PC-3 (cell line): ENCODE measurements around the gene MTIF3. TPM values are rescaled to one million over a fixed set of nuclear protein-coding genes. Genes with fewer than 3 reads are reported as not detected.

Experiments
- ATAC-seq: fragments of 200-7000 bp; cut with Tn5 transposase; 2 replicates; pipeline ENCODE4 v1.9.1; 2020; ENCODE audit warnings: mild to moderate bottlenecking, moderate library complexity
- BruUV-seq: library from RNA; stranded (reverse); fragments of 400-500 nt; replicated peaks from 2 replicates; lab custom pipeline; 2021; lab: Mats Ljungman, UMichigan
- CTCF ChIA-PET: fragments of 300-600 bp; sonication (Branson Sonifier 250); formaldehyde crosslinking; loops from one replicate; lab custom pipeline; 2022; ENCODE audit warnings: antibody characterized with exemption; lab: Charles Lee
- POLR2A ChIA-PET: fragments of 300-600 bp; sonication (Branson Sonifier 250); formaldehyde crosslinking; loops from one replicate; lab custom pipeline; 2022; ENCODE audit warnings: antibody characterized with exemption; ENCODE audit not compliant: unreplicated experiment; lab: Charles Lee
- DNase-seq: peaks from one replicate; pipeline ENCODE4 v3.0.0-alpha.2; 2015
- H2AFZ ChIP-seq: fragments of 300-600 bp; sonication (generic); 2 replicates; pipeline ENCODE4 v1.6.0; 2016; ENCODE audit warnings: antibody characterized with exemption, low read length
- H3F3A ChIP-seq: fragments of 300-600 bp; sonication (generic); one replicate; pipeline ENCODE4 v1.6.0; 2017; ENCODE audit warnings: antibody characterized with exemption, low read length, control low read depth, mild to moderate bottlenecking; ENCODE audit not compliant: unreplicated experiment
- H3K27ac ChIP-seq: fragments of 300-600 bp; sonication (generic); 2 replicates; pipeline ENCODE4 v1.5.1; 2016; ENCODE audit warnings: mild to moderate bottlenecking, low read length
- H3K27me3 ChIP-seq: fragments of 300-600 bp; sonication (generic); 2 replicates; pipeline ENCODE4 v1.6.1; 2016; ENCODE audit warnings: low read length, mixed read lengths
- H3K36me3 ChIP-seq: fragments of 300-600 bp; sonication (generic); 2 replicates; pipeline ENCODE4 v1.6.1; 2016; ENCODE audit warnings: low read depth, mixed run types, low read length, mixed read lengths
- H3K4me1 ChIP-seq: fragments of 300-600 bp; sonication (generic); 2 replicates; pipeline ENCODE4 v1.5.1; 2016; ENCODE audit warnings: low read length; ENCODE audit not compliant: insufficient read depth
- H3K4me2 ChIP-seq: fragments of 300-600 bp; sonication (generic); 2 replicates; pipeline ENCODE4 v1.6.0; 2016; ENCODE audit warnings: low read length
- H3K4me3 ChIP-seq: fragments of 300-600 bp; sonication (generic); 2 replicates; pipeline ENCODE4 v1.5.1; 2016; ENCODE audit warnings: mild to moderate bottlenecking, low read length, mixed read lengths
- H3K79me2 ChIP-seq: fragments of 300-600 bp; sonication (generic); 2 replicates; pipeline ENCODE4 v1.6.1; 2017; ENCODE audit warnings: low read length, mixed read lengths
- H3K9ac ChIP-seq: fragments of 300-600 bp; sonication (generic); 2 replicates; pipeline ENCODE4 v1.6.0; 2016; ENCODE audit warnings: mild to moderate bottlenecking, low read length
- H3K9me2 ChIP-seq: fragments of 300-600 bp; sonication (generic); replicated peaks from 2 replicates; pipeline ENCODE4 v1.6.1; 2016; ENCODE audit warnings: mixed run types, low read length, mixed read lengths
- H3K9me3 ChIP-seq: fragments of 300-600 bp; sonication (generic); 2 replicates; pipeline ENCODE4 v1.6.1; 2016; ENCODE audit warnings: low read length, mixed read lengths
- H4K20me1 ChIP-seq: fragments of 300-600 bp; sonication (generic); 2 replicates; pipeline ENCODE4 v1.6.1; 2016; ENCODE audit warnings: low read length, mixed read lengths
- CTCF ChIP-seq: fragments of 300-600 bp; sonication (generic); conservative IDR thresholded peaks from 2 replicates; pipeline ENCODE4 v1.5.1; 2017; ENCODE audit warnings: antibody characterized with exemption, low read depth, mild to moderate bottlenecking, low read length
- EZH2 ChIP-seq: fragments of 300-600 bp; sonication (generic); IDR thresholded peaks from one replicate; pipeline ENCODE4 v1.6.1; 2017; ENCODE audit warnings: antibody characterized with exemption, mild to moderate bottlenecking, low read length; ENCODE audit not compliant: unreplicated experiment
- EZH2phosphoT487 ChIP-seq: fragments of 300-600 bp; sonication (generic); IDR thresholded peaks from 2 replicates; pipeline ENCODE4 v1.6.1; 2018; ENCODE audit warnings: mild to moderate bottlenecking, antibody characterized with exemption, low read length, borderline replicate concordance
- intact Hi-C: fragments of 100-400 bp; cut with micrococcal nuclease; formaldehyde crosslinking; loops from 2 replicates; pipeline ENCODE4 v1.9.0; 2023
- total RNA-seq: library from RNA; depleted of rRNA; stranded (reverse); fragments of >200 nt; gene quantifications from 2 replicates; pipeline ENCODE4 v1.2.3, GENCODE V29; 2014

MTIF3 gene
- total RNA-seq, 1 experiment from 2014 or later: 43.9 TPM

DNA sequence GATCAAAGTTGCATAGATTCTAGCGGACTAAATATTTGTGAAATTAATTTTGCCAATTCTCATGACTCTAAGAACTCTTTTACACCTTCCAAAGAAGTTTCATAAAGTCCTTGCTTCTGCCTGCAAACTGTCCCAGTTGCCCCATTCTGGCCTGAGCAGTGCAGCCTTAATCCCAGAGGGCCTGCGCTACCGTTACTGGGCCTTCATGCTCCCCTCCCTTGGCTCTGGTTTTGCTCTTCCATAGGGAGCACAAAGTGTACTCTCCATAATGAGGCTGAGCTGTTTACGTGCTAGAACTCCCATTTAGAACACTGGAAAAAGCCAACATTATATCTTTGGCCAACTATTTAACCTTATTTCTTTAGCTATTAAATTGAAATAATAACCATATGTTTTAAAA is 2.1 kb downstream of the MTIF3 start:
- Histone ChIP-seq H3K9me3 (no peaks in the 10 kb centered on the region), H4K20me1 (no peaks in the 10 kb centered on the region), H3K4me3 (no peak overlapping the region), H3K36me3 (no peaks in the 10 kb centered on the region), H3K9me2 (no peaks in the 10 kb centered on the region), H3K9ac (no peak overlapping the region), H3K27ac (no peak overlapping the region), H3K4me1 (peaks cover 16% of the 10 kb centered on the region), H3K79me2 (peaks cover 47% of the 10 kb centered on the region), H3K27me3 (no peaks in the 10 kb centered on the region), H3K4me2 (0 out of 2 replicates have a peak overlapping the region, but pooled peaks have one; percentile 90), H3F3A (peaks cover 3% of the 10 kb centered on the region), H2AFZ (no peak overlapping the region)
- DNase-seq: no peak
- CTCF ChIA-PET: interaction anchor here (0.6 kb wide), 1 partner anchor 326 kb away, joined by 4 read pairs; no protein-coding TSS in a partner anchor
- BruUV-seq: no TSS peak
- intact Hi-C loops: no loop called here
- TF ChIP-seq EZH2phosphoT487 (no peak), EZH2 (no peak), CTCF (no peak)
- POLR2A ChIA-PET: no interaction called here
- no peak for ATAC-seq

DNA sequence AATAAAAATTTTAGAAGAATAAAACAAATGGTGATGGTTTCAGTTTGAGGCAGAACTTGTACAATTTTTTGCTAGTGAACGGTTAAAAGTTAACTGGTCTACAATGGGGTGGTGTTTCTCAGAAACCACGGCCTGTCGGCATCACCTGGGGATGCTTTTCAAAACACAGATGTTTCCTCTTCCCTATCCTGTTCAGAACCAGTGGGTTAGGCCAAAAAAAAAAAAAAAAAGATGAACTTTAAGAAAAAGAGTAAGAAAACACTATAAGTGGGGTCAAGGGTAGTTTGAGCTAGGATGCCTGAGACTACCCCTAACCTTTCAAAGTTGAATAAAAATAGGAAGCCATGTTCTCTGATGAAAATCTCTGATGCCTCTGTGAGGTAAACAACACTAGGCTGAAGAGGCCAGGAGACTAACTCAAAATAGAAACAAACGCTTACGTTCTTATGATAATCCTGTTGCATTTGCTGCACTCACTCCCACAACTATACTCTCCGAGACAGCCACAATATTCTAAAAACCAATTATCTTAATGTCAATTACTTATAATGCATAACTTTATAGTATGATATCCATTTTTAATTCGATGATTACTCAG is 3.3 kb downstream of the MTIF3 start:
- no peaks in the 10 kb centered on the region for H3K27me3 ChIP-seq
- DNase-seq (no peak), ATAC-seq (no peak)
- peaks cover 3% of the 10 kb centered on the region for H3F3A ChIP-seq
- H2AFZ ChIP-seq: no peak overlapping the region
- H4K20me1 ChIP-seq: no peaks in the 10 kb centered on the region
- ChIA-PET CTCF (no interaction called here), POLR2A (interaction anchor here (0.7 kb wide), 1 partner anchor 10 kb away, joined by 3 read pairs; no protein-coding TSS in a partner anchor)
- H3K9me3 ChIP-seq: no peaks in the 10 kb centered on the region
- no peaks in the 10 kb centered on the region for H3K9me2 ChIP-seq
- H3K4me2 ChIP-seq: no peak overlapping the region
- peaks cover 16% of the 10 kb centered on the region for H3K4me1 ChIP-seq
- H3K79me2 ChIP-seq: peaks cover 47% of the 10 kb centered on the region
- H3K9ac ChIP-seq: no peak overlapping the region
- H3K36me3 ChIP-seq: no peaks in the 10 kb centered on the region
- no peak overlapping the region for H3K4me3 ChIP-seq
- no TSS peak for BruUV-seq
- TF ChIP-seq CTCF: no peak
- TF ChIP-seq EZH2: no peak
- no peak for TF ChIP-seq EZH2phosphoT487
- H3K27ac ChIP-seq: no peak overlapping the region
- intact Hi-C loops: no loop called here

DNA sequence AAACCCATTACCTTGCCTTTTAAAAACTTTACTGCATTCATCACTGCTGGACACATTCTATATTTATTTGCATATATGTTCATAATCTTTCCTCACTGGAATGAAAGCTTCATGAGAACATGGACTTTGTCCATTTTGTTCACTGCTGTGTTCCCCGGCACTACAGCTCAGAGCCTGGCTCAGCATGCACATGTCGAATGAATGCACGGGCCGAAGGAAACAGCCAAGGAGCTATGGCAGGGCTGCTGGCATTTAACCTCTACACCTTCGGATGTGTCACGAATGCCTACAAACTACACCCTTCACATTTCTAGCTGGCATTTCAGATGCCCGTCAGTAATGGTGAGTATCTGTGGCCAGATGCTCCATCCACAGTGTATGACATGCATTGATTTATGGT is 7.6 kb downstream of the MTIF3 start:
- H3K79me2 ChIP-seq: peaks cover 30% of the 10 kb centered on the region
- DNase-seq (no peak), ATAC-seq (no peak)
- no peaks in the 10 kb centered on the region for H3K36me3 ChIP-seq
- no peak overlapping the region for H3K4me2 ChIP-seq
- no peaks in the 10 kb centered on the region for H4K20me1 ChIP-seq
- ChIA-PET POLR2A (no interaction called here), CTCF (no interaction called here)
- no peak overlapping the region for H3K27ac ChIP-seq
- no peaks in the 10 kb centered on the region for H3K27me3 ChIP-seq
- H3K4me1 ChIP-seq: no peaks in the 10 kb centered on the region
- BruUV-seq: no TSS peak
- no peaks in the 10 kb centered on the region for H3K9me2 ChIP-seq
- H3K9me3 ChIP-seq: no peaks in the 10 kb centered on the region
- intact Hi-C loops: no loop called here
- TF ChIP-seq CTCF: no peak
- TF ChIP-seq EZH2phosphoT487: no peak
- no peak for TF ChIP-seq EZH2
- no peak overlapping the region for H2AFZ ChIP-seq
- no peak overlapping the region for H3K9ac ChIP-seq
- H3F3A ChIP-seq: no peaks in the 10 kb centered on the region
- H3K4me3 ChIP-seq: no peak overlapping the region
